Spleen (tissue), 7 donors: ENCODE data around the gene PARVA.

Experiments used
- CTCF ChIP-seq, 11 experiments: fragments of 200-600 bp in 7 of 11; fragments of 450-650 bp in 4 of 11; sonication (generic) in 4 of 11; IDR thresholded peaks in 8 of 11; conservative IDR thresholded peaks in 3 of 11; 1 replicate in 7 of 11; 2 replicates in 4 of 11; pipeline versions ENCODE4 v1.4.0 to v1.8.0; 2016 to 2021; ENCODE audit warnings: antibody characterized with exemption in 11 of 11, inconsistent platforms in 4 of 11, mild to moderate bottlenecking in 1 of 11
- POLR2A ChIP-seq, 3 donors: fragments of 450-650 bp; IDR thresholded peaks; one replicate each; pipeline ENCODE4 v1.5.1; 2017; ENCODE audit warnings: antibody characterized with exemption in 3 of 3, mild to moderate bottlenecking in 1 of 3
- POLR2AphosphoS5 ChIP-seq, 3 donors: sonication (generic); formaldehyde crosslinking; IDR thresholded peaks; one replicate each; pipeline ENCODE4 v1.5.1; 2017; ENCODE audit warnings: antibody characterized with exemption in 3 of 3
- donor health status: DM: no; HTN: no; CAD: no; lungs with moderate emphysema.
- donor health status: DM: no; HTN: no; CAD: no.
- donor health status: DM: no; HTN: no; CAD: no.

GRCh38 chr11:12413141-12414052 lies 36.0 kb downstream of the PARVA start:
- no peak for TF ChIP-seq POLR2A (IDR thresholded peaks at IDR 0.05)
- no peak for TF ChIP-seq CTCF (IDR thresholded peaks at IDR 0.05 in 8 of 11, conservative IDR thresholded peaks at IDR 0.05 in 3 of 11)
- no peak for TF ChIP-seq POLR2AphosphoS5 (IDR thresholded peaks at IDR 0.05)
